Gastroesophageal sphincter (tissue), 4 donors: Measurements from ENCODE around the gene COL20A1. TPM values are rescaled to one million over a fixed set of nuclear protein-coding genes. Genes with fewer than 3 reads are reported as not detected.
A peak's percentile ranks its signal among the peaks of the same experiment; 100 is the strongest.

ENCODE experiments used
- ATAC-seq: fragments of 150-250 bp; one replicate; pipeline ENCODE4 v1.9.1; 2016; ENCODE audit warnings: mild to moderate bottlenecking, moderate library complexity
- H3K27ac ChIP-seq, 4 donors: fragments of 200-600 bp; sonication (generic) in 3 of 4; 1 replicate in 3 of 4; 2 replicates in 1 of 4; pipeline ENCODE4 v1.5.1; 2016 to 2019
- H3K27me3 ChIP-seq: fragments of 200-600 bp; sonication (generic); one replicate; pipeline ENCODE4 v1.5.1; 2019
- H3K36me3 ChIP-seq, 2 donors: fragments of 200-600 bp; sonication (generic); one replicate each; pipeline ENCODE4 v1.5.1; 2019; ENCODE audit warnings: control low read depth in 1 of 2
- H3K4me1 ChIP-seq, 3 donors: fragments of 200-600 bp; sonication (generic); 1 replicate in 2 of 3; 2 replicates in 1 of 3; pipeline ENCODE4 v1.5.1; 2016 to 2019; ENCODE audit warnings: control low read depth in 2 of 3
- H3K4me3 ChIP-seq, 2 donors: fragments of 200-600 bp; sonication (generic); one replicate each; pipeline ENCODE4 v1.5.1; 2019; ENCODE audit warnings: mild to moderate bottlenecking in 1 of 2, moderate library complexity in 1 of 2
- H3K9me3 ChIP-seq, 3 donors: fragments of 200-600 bp; sonication (generic); one replicate each; pipeline ENCODE4 v1.5.1; 2017 to 2019; ENCODE audit warnings: control low read depth in 2 of 3
- CTCF ChIP-seq, 4 experiments: fragments of 200-600 bp in 2 of 4; fragments of 450-650 bp in 2 of 4; sonication (generic) in 1 of 4; IDR thresholded peaks; one replicate each; pipeline ENCODE4 v1.5.1; 2017 to 2019; ENCODE audit warnings: antibody characterized with exemption in 4 of 4, mild to moderate bottlenecking in 2 of 4, moderate library complexity in 2 of 4
- EP300 ChIP-seq: sonication (generic); formaldehyde crosslinking; IDR thresholded peaks from one replicate; pipeline ENCODE4 v1.6.1; 2017; ENCODE audit warnings: antibody characterized with exemption, mild to moderate bottlenecking
- POLR2A ChIP-seq, 2 donors: fragments of 450-650 bp; IDR thresholded peaks; one replicate each; pipeline ENCODE4 v1.6.1; 2017; ENCODE audit warnings: antibody characterized with exemption in 2 of 2, mild to moderate bottlenecking in 2 of 2, moderate library complexity in 1 of 2
- POLR2AphosphoS5 ChIP-seq: sonication (generic); formaldehyde crosslinking; IDR thresholded peaks from one replicate; pipeline ENCODE4 v1.6.1; 2017; ENCODE audit warnings: antibody characterized with exemption
- WGBS, 2 donors: methylation state at CpG; one replicate each; pipeline ENCODE4 v1.1.5; 2018; ENCODE audit warnings: low coverage in 1 of 2; 5-methylcytosine and 5-hydroxymethylcytosine counted together
- total RNA-seq, 4 donors: library from RNA; depleted of rRNA; stranded (reverse); fragments of >200 nt; gene quantifications; one replicate each; pipeline ENCODE4 v1.1.0, GENCODE V29; 2016

COL20A1 gene
- total RNA-seq, 4 donors from 2014 or later, result not detected

GRCh38 chr20:63290136-63290676 is 2.8 kb upstream of the COL20A1 start:
- Histone ChIP-seq H3K4me1 (peaks cover 0 to 14% (median 0%) of the 10 kb centered on the region in 3 donors), H3K4me3 (no peak overlapping the region), H3K27ac (no peak overlapping the region), H3K9me3 (no peaks in the 10 kb centered on the region), H3K27me3 (peaks cover 37% of the 10 kb centered on the region), H3K36me3 (peaks cover 0 to 43% of the 10 kb centered on the region in 2 donors)
- TF ChIP-seq EP300 (no peak), POLR2AphosphoS5 (no peak), CTCF (IDR thresholded peaks at IDR 0.05) (no peak), POLR2A (IDR thresholded peaks at IDR 0.05) (no peak)
- no peak for ATAC-seq
- 50% methylated on average over 2 of the region's 17 CpGs; no CpG with 5 or more reads in 1 of the 2 donors for WGBS, 2 donors

GRCh38 chr20:63290677-63291472 is 2.1 kb upstream of the COL20A1 start:
- peaks cover 0 to 36% of the 10 kb centered on the region in 2 donors for H3K36me3 ChIP-seq
- H3K27ac ChIP-seq, result no peak overlapping the region
- WGBS, 2 donors, result no CpG with 5 or more reads among the region's 26 CpGs
- no peak for ATAC-seq
- H3K4me3 ChIP-seq, result no peak overlapping the region
- H3K27me3 ChIP-seq, result peaks cover 43% of the 10 kb centered on the region
- peaks cover 0 to 14% (median 0%) of the 10 kb centered on the region in 3 donors for H3K4me1 ChIP-seq
- H3K9me3 ChIP-seq, result no peaks in the 10 kb centered on the region
- no peak for TF ChIP-seq POLR2AphosphoS5
- TF ChIP-seq POLR2A (IDR thresholded peaks at IDR 0.05), result no peak
- TF ChIP-seq CTCF (IDR thresholded peaks at IDR 0.05), result peak in 3 of 4 experiments; percentile 49 to 72 (median 63)

GRCh38 chr20:63291811-63292210 is 1.2 kb upstream of the COL20A1 start:
- ATAC-seq, result no peak
- WGBS, 2 donors, result 60 to 95% methylated on average over 1 to 4 of the region's 10 CpGs
- TF ChIP-seq POLR2A (IDR thresholded peaks at IDR 0.05), result no peak
- TF ChIP-seq CTCF (IDR thresholded peaks at IDR 0.05), result no peak
- no peak for TF ChIP-seq POLR2AphosphoS5
- no peak for TF ChIP-seq EP300
- Histone ChIP-seq H3K4me1 (peaks cover 0 to 14% (median 0%) of the 10 kb centered on the region in 3 donors), H3K9me3 (no peaks in the 10 kb centered on the region), H3K4me3 (no peak overlapping the region), H3K27ac (no peak overlapping the region), H3K27me3 (peaks cover 53% of the 10 kb centered on the region), H3K36me3 (peaks cover 0 to 27% of the 10 kb centered on the region in 2 donors)

GRCh38 chr20:63292292-63292701 is 689 bp upstream of the COL20A1 start:
- no peaks in the 10 kb centered on the region for H3K9me3 ChIP-seq
- no CpG with 5 or more reads among the region's 16 CpGs for WGBS, 2 donors
- no peak for TF ChIP-seq EP300
- TF ChIP-seq POLR2A (IDR thresholded peaks at IDR 0.05), result no peak
- no peak for TF ChIP-seq CTCF (IDR thresholded peaks at IDR 0.05)
- no peak for TF ChIP-seq POLR2AphosphoS5
- no peak overlapping the region for H3K27ac ChIP-seq
- H3K4me3 ChIP-seq, result no peak overlapping the region
- H3K36me3 ChIP-seq, result peaks cover 0 to 22% of the 10 kb centered on the region in 2 donors
- peaks cover 0 to 14% (median 0%) of the 10 kb centered on the region in 3 donors for H3K4me1 ChIP-seq
- ATAC-seq, result no peak
- peaks cover 57% of the 10 kb centered on the region for H3K27me3 ChIP-seq
